D341Med (cell line): ENCODE results near the gene TMEM144.

Source experiments
- DNase-seq: peaks from one replicate; pipeline ENCODE4 v3.0.0; 2012; ENCODE audit warnings: low spot score

TMEM144 gene

DNA sequence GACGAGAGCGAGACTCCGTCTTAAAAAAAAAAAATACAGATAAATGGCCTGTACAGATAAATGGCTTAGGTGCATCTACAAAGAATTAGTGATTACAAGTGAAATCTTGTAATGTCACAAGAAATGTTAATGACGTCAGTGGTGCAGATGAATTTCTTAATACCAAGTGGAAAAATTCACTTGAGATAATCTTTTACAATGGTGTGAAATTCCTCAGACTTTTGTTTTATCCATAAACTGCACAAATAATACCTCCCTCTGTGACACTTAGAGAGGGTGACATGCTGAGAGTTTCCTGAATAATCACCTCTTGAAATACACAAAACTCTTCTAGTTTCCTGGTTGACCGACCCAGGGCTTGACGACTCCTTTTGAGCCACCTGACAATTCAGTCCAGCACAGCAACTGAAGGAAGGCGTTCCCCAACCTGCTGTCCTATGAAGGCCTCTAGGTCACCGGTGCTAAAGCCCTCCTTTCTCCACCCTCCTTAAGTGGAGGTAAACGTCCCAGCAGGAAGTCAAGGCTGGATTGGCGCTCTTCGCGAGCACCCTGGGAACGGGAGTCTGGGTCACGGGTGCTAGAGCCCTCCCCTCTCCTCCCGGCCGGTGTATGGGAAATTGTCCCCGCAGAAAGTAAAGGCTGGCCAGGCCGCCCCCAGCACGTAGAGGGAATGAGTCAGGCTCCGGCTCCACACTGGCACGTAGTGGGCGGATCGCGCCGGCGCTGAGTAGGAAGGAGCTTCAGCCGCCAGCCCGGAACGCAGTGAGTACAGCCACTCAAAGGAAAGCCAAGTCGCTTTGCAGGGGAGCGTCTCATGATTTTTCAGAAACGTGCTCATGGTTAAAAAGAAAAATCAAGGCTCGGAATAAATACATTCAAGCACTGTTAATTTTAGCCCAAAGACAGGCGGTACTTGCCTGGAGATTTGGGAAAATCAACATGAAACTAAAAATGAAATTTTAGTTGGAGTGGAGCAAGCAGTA lies at the start of gene TMEM144:
TMEM144 (plus strand) TSS at position 662 of the 983 bp plus-strand sequence. CDS start 2,182 bp downstream, outside the sequence.
- DNase-seq = peak; percentile 45

DNA sequence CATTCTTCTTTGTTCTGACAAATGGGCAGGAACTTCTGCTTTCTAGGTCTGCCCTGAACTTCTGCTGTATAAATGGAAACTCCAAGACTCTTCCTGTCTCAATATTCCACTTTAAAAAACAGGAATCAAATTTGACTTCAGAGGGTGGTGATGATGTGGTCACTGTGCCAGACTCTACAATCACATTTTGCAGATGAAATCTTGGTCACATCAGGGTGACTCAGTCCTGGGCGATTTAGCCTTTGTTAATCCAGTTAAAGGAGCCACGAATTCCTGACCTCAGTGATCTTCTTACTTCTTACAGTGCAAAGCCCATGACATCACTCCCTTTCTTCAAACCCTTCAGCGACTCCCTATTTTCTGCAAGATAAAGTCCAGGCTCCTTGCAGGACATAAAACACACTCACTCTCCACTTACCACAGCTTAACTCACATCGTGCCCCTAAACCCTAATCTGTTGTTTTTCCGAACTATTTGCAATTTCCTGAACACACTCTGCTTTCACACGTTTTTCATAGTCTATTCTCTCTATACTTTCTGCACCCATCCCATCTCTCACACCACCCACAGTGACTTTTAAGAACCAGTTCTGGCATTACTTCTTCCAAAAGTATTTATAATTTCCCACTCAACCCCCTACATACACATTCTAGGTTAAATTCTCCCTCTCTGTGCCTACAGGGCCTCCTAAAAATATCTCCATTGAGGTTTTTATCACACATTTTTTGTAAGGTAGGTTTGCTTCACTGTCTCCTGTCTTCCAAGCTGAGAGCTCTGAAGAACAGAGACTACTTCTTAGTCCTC lies 48.5 kb upstream of the TMEM144 start:
- DNase-seq = no peak

DNA sequence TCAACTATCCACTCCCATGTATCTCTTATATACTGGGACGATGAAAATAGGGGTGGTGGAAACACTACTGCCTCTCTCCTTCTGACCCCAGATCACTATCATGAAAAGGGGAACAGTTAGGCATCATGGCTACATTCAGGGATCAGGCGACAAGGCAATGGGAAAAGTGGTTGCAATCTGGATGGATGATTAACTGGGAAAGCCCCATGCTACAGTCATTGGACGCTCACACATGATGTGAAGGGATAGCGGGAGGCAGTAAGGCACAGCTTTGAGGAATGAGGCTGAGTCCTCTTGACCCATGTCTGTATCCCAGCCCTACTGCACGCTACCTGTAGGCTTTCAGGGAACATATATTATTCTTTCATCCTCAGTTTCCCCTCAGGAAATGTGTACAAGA lies 47.7 kb upstream of the TMEM144 start:
- no peak for DNase-seq

DNA sequence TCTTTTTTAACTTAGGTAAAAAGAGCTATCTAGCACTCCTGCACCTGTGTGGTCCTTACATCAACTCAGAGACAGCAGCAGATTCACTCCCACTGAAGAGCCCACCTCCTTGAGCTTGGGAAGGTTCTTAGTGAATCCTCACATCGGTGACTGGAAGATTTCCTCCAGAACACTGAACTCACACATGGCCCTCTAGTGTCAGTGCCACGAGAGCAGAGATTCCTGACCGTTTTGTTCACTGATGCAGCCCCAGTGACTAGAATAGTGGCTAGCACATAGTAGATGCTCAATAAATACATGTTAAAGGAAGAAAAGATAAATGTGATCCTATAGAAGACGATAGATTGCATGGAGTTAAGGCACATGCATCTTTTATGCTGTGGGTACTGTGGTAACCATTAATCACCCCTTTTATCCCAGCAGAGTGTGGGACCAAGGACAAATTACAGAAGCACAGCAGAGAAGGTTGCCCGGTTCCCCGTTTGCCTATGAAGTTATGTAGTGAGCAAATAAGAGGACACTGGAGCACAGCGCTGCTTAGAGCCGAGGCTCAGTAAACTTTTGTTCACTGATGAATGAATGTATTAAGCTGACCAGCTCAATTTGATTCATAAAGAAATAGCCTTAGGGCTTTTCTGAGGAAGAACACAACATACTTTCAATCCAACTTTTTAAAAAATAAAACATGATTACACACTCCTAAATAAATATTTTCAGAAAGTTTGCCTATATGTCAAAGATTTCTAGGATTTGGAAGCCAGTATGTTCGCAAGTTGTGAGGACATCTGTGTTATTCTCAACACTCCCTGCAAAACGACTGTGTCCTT lies 46.1 kb upstream of the TMEM144 start:
- DNase-seq = no peak

DNA sequence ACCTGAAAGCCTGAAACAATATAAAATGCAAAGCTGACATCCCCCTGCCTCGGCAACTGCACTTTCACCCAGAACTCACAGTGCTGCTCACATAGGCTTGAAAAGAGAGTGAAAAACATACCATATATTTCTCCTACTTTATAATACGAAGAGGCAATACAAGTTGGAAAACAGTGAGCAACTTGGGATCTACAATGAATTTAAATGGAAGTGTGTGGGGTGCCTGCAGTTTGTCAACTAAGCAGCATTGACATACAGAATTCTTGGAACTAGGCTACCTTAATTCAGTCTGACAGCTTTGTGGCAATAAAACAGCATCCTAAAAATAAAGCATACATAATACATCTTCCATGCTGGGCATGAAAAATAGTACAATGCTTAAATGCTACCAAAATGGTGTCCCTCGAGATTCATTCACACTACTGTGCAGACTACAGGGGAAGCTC lies 45.5 kb upstream of the TMEM144 start:
- DNase-seq = no peak

DNA sequence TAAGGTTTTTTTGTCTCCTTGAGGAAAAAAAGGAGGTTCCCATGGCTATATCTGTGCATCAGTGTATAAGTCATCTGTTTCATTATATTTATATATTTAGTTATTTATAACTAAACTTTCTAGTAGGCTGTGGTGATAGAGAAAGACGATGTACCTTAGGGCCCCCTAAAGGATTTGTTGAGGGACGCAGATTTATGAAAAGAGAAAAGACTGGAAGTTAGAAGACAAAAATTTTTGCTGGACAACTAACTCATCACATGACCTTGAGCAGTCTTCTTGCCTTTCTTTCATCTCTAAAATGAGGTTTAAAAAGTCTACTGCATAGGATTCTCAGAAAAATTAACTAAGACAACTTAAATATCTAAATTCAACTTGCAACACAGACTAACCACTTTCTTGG lies 43.6 kb upstream of the TMEM144 start:
- no peak for DNase-seq

DNA sequence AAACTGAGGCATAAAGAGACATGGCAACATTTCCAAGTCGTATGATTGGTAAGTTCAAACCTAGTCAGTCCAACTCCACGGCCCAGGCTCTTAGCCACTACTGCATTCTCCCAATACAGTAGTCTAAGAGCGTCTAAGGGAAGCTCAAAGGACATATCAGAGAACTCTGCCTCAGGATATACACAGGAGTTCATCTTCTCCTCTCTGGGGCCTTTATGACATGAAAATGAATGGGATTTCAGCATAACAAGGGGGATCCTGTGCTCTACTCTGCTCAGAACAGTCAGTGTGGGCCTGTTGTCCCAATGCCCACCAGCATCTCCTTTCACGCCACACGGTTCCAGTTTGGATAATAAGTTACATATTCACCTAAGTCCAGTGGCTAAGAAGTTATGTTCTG lies 41.7 kb upstream of the TMEM144 start:
- DNase-seq = no peak

DNA sequence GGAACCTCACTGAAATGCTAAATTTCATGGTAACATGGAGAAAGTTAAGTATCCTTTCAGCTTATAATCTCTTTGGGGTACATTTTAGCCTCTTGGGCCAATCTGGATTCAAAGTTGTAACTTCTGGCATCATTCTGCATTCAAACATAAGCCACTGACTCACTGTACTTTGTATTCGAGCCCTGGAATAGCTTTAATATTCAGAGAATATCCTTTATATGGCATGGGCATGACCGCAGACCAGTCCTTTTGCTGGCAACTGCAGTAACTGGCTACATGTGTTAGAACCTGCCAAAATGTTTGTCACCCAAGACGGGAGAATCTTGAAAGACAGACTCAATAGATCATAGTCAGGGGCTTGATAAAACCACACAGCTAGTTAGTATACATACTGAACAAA lies 40.8 kb upstream of the TMEM144 start:
- no peak for DNase-seq

DNA sequence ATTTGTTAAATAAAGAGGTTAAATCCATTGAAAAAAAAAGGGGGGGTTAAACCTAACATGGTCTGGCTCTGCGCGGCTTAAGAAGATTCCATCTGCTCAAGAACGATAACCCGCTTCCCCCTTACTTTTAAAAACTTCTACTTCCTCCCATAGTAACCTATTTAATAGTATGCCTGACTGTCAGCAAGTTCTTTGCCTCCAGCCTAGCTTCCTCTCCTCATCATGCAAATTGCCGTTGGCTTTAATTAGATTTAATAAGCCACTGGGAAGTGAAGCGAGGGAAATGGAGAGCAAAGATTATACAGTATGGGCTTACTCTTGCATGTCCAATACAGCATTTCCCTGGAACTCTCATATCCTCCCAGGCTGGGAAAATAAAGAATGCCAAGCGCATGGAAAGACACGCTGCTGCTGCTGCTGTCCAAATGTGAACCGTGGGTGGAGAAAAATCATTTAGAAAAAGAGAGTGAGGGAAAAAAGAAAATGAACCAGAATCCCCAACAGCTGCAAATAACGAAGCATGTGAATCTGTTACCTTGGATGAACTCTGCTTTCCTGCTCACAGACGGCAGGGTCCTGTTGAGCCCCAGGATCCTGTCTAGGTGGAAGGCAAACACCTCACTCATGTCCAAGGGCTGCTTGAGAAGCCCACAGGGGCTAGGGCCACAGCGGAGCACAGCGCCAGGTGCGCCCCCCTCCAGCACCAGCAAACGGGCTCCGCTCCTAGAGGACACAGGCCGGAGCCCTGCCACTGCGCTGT lies 40.2 kb upstream of the TMEM144 start:
- no peak for DNase-seq

DNA sequence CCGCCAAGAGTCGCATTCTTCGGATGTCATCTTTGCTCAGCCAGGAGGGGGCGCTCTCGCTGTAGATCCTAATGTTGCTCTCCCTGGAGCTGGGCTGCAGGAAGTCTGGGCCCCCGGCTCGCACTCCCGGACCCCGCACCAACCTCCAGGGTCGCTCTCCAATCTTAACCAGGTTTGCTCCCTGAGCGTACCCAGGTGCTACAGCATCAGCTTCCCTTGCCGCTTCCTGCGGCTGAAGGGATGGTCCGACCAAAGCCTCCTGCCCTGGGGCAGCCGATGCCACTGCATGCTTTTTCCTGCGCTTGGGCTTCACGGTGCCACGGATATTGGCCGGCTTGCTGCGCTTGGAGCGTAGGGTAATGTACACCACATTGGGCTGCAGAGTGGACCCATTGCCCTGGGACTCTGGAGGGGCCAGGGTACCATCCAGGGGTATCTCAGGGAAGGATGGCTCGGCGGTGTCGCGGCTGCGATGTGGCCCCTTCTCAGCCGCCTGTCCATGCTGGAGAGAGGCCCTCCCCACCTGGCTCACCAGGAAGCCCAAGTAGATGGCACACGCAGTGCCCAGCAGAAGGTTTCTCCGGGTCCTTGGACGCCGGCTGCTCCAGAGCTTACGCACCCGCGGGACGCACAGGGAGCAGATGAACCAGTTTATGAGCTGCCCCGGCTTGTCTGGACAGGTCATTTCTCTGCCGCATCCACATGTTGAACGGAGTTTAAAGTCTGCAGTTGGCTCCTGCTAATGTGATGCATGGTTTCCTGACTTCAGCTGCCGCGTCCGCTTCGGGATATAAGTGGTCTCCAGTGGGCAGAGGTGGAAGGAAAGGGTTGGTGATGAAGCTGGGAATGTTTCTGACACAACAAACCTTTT lies 39.4 kb upstream of the TMEM144 start:
- peak; percentile 27 for DNase-seq

DNA sequence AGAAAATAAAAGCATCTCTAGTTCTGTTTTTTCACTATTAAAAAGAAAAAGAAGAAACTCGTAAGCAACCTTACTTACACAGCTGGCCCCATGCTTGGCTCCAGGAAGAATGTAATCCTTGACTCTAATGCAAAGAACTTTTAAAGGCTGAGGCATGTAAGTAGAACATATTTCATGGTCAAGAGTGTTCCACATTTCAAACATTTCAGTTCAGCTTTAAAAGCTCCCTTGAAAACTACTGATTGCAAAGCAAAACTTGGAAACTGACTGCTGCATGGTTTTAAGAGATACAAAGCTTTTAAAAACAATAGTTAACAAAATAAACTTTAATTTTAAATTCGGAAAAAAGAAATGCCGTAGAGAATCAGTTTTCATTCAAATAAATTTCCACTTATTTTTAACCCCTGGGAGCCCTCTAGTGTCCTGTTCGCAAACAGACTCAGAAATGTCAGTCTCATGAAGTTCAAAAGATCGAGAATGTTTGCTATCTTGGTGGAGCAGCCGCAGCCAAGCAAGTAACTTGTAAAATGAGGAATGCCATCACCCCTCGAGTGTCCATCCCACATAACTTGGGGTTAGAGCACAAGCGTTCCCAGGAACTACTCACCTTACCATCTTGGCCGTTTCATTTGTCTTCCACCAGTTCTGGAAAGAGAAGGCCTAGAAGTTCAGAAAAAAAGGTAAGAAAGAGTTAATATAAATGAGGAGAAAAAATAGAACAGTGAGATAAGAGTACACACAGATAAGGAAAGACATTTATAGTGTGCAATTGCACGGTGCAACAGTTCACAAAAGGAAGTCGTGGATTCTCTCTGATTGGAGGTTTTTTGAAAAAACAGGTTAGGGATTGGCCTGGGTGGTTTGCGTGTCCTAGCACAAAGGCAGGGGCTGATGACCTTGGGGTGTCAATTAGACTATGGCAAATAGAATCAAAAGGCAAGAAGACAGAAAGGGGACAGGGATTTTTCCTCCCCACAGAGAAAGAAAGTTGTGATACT lies 37.7 kb upstream of the TMEM144 start, which contains the start of gene GASK1B:
GASK1B (minus strand) TSS at position 765 of the 998 bp plus-strand sequence. CDS start 1,650 bp downstream, outside the sequence.
- DNase-seq = peak; percentile 47

DNA sequence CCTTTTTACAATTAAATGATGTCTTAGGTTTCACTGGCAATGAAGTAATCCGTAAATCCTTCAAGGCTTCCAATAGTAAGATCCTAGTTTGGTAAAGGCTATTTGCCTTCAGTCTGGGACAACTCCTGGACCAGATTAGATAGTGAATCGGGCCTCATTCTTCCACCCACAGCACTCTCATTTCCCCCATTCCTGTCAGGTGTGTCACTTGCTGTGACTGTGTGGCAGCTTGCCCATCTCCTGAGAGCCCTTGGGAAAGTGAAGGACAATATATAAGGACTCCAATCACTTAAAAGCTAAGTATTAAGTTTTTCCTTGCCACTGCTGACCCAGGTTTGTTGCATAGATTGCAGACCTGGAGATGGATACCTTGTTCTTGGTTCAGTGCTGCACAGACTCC lies 34.2 kb upstream of the TMEM144 start:
- DNase-seq = no peak

DNA sequence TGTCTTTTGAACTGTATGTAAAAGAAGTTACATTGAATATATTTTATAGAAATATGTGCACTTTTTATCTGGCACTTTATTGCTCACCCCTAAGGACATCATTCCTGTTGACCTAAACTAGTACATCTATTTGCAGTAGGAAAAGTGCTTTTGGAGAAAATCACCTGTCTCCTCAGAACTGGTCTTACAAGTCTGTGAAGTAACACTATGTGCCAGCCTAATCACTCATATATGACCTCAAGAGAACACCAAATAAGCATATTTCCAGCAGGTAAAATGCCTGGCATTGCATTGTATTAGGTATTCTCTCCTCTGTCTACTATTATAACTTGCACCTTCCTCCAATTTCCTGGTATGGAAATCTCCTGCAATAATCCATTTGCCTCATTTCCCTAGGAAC lies 33.5 kb upstream of the TMEM144 start:
- DNase-seq = no peak

DNA sequence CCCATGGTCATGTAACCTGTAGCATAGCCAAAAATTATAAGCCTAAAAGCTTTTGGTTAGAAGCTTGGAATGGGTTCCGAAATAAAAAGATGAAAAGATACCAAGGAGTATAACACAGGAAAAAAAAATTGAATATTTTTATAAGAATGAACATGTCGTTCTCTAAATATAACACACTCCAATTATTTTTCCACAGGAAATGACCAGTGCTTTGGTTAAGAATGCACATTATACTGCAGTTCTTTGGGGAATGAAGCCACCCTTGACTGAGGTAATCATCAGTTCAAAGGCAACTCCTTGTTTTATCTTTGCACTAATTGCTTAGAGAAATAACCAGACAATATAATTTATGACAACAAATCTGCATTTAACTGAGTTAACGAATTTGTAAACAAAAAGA lies 30.8 kb upstream of the TMEM144 start:
- DNase-seq = no peak

DNA sequence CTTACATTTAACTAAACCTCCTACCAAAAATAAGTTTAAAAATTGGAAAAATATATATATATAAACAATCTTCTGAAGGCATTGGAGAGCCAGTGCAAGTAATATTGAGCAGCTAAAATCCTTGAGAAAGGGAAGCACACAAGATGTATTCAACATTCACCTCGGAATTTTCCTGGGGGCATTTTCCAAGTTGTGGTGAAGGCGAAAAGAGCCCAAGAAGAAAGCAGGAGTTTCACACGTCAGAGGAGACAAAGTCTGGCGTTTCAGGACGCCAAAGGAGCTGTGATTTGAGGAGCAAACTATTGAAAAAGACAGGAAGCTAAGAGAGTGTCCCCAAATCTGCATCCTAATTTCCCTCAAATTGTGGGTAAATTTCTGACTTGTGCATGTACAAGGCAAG lies 28.4 kb upstream of the TMEM144 start:
- no peak for DNase-seq

DNA sequence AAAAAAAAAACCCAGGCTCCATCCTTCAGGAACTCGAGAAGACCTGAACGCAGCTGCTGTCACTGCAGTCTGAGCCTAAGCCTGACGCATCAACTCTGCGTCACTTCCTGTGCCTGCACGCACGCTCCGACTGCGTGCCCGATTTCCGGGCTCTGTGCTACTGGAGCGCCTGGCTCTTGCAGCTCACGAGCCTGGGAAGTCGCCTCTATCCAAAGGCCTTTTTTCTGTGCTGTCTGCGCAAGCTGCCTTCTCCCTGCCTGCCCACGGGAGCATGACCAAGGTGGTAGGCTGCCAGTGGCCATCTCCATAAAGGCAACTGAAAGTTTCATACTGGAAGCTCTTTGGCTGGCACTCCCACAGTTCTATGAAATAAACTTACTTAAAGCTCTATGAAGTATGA lies 27.6 kb upstream of the TMEM144 start:
- DNase-seq = no peak

DNA sequence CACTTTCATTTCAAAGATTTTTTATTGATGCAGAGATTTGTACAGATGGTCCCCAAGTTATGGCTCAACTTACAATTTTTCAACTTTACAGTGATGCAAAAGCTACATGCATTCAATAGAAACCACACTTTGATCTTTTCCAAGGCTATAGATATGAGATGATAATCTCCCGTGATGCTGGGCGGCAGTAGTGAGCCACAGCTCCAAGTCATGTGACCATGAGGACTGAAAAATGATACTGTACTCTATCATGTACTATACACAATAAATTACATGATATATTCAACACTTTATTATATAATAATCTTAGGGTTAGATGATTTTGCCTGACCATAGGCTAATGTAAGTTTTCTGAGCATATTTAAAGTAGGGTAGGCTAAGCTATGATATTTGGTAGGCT lies 23.5 kb upstream of the TMEM144 start:
- DNase-seq = no peak

DNA sequence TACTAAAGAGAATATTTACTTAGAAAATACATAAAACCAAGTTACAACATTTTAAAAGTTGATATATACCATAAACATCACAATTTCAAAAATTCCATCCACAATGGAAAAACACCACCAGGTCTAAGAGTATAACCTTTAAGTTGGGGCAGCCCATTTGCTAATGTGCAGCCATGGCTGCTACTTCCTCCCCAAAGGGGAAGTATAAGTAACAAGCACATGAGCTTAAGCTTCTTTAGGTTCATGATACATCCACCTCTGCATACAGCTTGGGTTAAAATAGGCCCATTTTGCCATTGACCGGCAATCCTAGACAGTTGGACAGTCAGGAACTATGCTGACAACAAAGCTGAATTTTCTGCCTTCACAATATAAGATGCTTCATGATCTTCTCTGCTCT lies 20.9 kb upstream of the TMEM144 start:
- DNase-seq = no peak

DNA sequence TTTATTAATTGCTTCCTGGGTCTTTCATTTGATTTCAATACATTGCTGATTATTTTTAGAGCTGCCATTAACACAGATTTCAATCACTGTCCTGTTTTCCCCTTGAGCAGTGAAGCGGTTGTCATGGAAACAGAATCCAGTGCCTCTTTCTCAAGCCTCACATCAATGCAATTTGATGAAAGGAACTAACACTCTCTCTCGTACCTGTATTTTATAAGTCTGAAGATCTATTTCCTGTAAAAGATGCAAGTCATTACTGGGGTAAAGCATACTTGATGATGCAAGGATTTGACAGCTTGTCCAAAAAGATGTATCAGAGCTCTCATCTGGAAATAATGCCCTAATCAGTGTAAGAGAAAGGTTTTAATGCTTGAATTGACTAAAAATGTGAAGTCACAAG lies 19.6 kb upstream of the TMEM144 start:
- no peak for DNase-seq
